Activated naive CD8-positive, alpha-beta T cell (primary cell): ENCODE results near the gene CCDC47.

Experiments
- H3K27ac Mint-ChIP-seq: one replicate; pipeline ENCODE4 v1.8.0; 2021; ENCODE audit warnings: mixed read lengths
- H3K27me3 Mint-ChIP-seq: one replicate; pipeline ENCODE4 v1.8.0; 2021; ENCODE audit warnings: mixed read lengths
- H3K36me3 Mint-ChIP-seq: one replicate; pipeline ENCODE4 v1.8.0; 2021; ENCODE audit warnings: mixed read lengths
- H3K4me1 Mint-ChIP-seq: one replicate; pipeline ENCODE4 v1.8.0; 2021; ENCODE audit warnings: low read depth, mixed read lengths
- H3K4me3 Mint-ChIP-seq: one replicate; pipeline ENCODE4 v1.8.0; 2021; ENCODE audit warnings: mild to moderate bottlenecking, mixed read lengths
- H3K9me3 Mint-ChIP-seq: one replicate; pipeline ENCODE4 v1.8.0; 2021; ENCODE audit warnings: low read depth, mixed read lengths

CCDC47 gene

DNA sequence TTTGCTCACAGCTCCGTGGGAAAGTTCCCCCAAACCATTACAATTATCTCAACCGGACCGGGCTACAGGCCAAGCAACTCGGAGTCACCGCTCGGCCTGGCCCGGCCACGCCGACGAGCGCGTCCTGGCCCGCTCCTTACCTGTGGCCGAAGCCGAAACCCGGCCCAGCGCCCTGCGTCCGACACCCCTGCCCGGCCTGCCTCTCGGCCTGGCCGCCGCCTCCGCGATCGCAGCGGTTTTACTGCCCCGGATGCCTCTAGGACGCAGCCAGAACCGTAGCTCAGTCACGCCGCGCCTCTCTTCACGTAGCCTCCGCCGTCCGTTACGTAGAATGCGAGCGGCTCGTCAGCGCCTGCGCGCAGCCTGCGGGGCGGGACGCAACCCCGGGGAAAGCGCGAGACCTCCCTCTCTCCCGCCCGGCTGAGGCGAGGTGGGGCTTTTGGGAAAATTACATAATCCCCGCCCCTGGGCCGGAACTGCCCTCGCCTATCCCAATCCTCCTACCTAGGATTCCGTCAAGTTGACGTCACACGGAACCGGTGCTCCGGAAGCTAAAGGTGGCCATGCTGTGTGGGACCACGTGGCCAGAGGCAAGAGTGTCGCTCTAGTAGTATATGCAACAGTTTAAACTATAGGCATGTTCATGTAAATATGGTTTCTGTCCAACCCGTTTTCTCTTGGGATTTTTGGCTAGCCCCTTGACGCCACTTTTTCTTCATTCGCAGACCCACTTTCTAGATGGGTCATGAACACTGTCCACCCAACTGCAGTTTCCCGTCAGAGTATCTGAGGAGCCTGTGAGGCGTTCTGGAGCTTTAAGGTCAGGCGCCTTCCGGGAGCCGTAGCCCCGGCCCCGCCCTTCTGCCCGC lies at the start of gene CCDC47:
Gene CCDC47 (minus strand): TSS at position 326 of the 869 bp plus-strand sequence. CDS start 7,422 bp downstream, outside the sequence.
- H3K4me1 Mint-ChIP-seq = peaks cover 58% of the 10 kb centered on the region
- H3K4me3 Mint-ChIP-seq = peak within 1 kb of the TSS; percentile 97

DNA sequence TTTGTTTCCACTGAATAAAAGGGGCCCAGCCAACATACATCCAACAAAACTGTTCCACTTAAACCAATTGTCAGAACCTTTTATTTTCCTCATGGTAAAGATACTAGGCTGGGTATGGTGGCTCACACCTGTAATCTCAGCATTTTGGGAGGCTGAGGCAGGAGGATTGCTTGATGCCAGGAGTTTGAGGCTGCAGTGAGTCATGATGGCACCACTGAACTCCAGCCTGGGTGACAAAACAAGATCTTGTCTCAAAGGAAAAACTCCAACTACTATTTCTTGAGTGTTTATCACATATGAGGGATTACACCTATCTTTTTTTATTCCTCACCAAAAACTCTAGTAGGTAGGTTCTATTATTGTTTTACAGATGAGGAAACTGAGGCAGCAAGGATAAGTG lies 49.1 kb upstream of the CCDC47 start:
- Mint-ChIP-seq H3K27ac (peak overlapping the region; percentile 81), H3K4me1 (peaks cover 34% of the 10 kb centered on the region), H3K9me3 (no peaks in the 10 kb centered on the region), H3K27me3 (no peaks in the 10 kb centered on the region), H3K4me3 (peak overlapping the region; percentile 20), H3K36me3 (peaks cover 13% of the 10 kb centered on the region)

More for the DNA sequence above, at the start of gene CCDC47:
- peaks cover 7% of the 10 kb centered on the region for H3K36me3 Mint-ChIP-seq
- peak within 1 kb of the TSS; percentile 100 for H3K27ac Mint-ChIP-seq
- H3K27me3 Mint-ChIP-seq = no peaks in the 10 kb centered on the region
- H3K9me3 Mint-ChIP-seq = no peaks in the 10 kb centered on the region

DNA sequence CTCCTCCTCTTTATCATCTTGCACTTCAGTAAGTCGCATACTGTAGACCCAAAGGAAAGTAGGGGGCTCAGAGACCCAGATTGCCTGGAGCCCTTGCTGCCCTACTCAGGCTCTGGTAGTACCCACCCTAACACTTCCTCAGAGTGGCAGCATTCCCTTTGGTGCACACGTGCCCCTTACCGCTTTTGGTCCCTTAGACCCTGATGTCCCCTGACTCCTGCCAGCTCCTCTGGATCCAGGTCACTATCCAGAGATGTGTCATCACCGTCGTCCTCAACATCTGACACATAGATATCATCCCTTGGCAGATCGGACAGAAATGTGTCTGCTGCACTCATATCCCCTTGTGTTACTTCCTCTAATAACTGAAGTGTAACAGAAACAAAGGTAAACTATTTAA lies 48.4 kb upstream of the CCDC47 start:
- H3K4me1 Mint-ChIP-seq = peaks cover 34% of the 10 kb centered on the region

DNA sequence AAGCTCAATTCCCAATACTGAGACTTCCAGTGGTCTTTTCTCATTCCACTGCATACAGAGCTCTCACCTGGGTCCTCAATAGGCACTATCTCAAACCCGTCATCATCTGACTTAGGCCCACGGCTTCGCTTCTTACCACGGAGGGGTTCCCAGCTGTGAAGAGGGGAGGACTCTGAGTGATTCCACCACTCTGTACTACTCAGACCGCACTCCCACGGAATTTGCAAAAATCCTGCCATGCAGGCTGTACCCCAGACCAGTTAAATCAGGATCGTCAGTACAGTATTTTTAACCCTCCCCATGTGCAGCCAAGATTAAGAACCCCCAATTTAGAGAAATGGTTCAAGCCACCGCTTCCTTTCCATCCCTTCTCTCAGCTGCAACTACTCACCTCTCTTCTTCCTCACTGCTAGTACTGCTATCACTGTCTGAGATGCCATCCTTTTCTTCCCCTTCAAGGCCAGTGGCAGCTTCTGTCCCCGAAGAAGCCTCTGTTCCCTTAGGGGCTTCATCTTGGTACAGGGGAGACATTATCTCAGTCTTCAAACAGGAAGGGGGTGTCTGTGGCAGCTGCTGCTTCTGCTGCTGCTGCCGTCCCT lies 47.7 kb upstream of the CCDC47 start:
- H3K27ac Mint-ChIP-seq = peak overlapping the region; percentile 81
- H3K9me3 Mint-ChIP-seq = no peaks in the 10 kb centered on the region
- H3K4me3 Mint-ChIP-seq = no peak overlapping the region
- peaks cover 31% of the 10 kb centered on the region for H3K4me1 Mint-ChIP-seq
- no peaks in the 10 kb centered on the region for H3K27me3 Mint-ChIP-seq
- H3K36me3 Mint-ChIP-seq = peaks cover 11% of the 10 kb centered on the region

More for the DNA sequence above, 48.4 kb upstream of the CCDC47 start:
- Mint-ChIP-seq H3K9me3 (no peaks in the 10 kb centered on the region), H3K36me3 (peaks cover 13% of the 10 kb centered on the region), H3K27me3 (no peaks in the 10 kb centered on the region), H3K27ac (peak overlapping the region; percentile 81), H3K4me3 (peak overlapping the region; percentile 19)

GRCh38 chr17:63819585-63820537 lies 46.5 kb upstream of the CCDC47 start:
- Mint-ChIP-seq H3K27me3 (no peaks in the 10 kb centered on the region), H3K4me3 (no peak overlapping the region), H3K9me3 (no peaks in the 10 kb centered on the region), H3K36me3 (peaks cover 9% of the 10 kb centered on the region), H3K4me1 (peaks cover 23% of the 10 kb centered on the region), H3K27ac (peak overlapping the region; percentile 89)

DNA sequence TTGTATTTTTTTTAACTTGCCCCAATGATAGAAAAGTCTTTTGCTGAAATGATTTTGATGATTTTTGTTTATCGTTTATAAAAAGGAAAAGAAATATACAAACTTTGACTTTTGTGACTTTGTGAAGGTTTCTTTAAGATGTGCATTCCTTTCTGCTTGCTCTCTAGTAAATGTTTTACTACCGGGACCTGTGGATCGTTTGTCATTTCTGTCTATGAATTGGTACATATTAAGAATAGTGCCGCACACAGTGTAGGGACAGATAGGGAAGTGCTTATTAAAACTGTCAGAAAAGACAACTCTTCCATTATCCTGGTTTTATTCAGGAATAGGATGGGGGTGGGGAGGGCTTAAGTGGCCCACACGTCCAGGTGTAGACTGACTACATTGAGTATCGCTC lies 45.7 kb upstream of the CCDC47 start:
- Mint-ChIP-seq H3K4me1 (peaks cover 18% of the 10 kb centered on the region), H3K27ac (peak overlapping the region; percentile 89), H3K9me3 (no peaks in the 10 kb centered on the region), H3K27me3 (no peaks in the 10 kb centered on the region), H3K4me3 (no peak overlapping the region), H3K36me3 (peaks cover 9% of the 10 kb centered on the region)

GRCh38 chr17:63817736-63818385 lies 44.5 kb upstream of the CCDC47 start:
- Mint-ChIP-seq H3K4me3 (no peak overlapping the region), H3K4me1 (peaks cover 9% of the 10 kb centered on the region), H3K36me3 (peaks cover 10% of the 10 kb centered on the region), H3K9me3 (no peaks in the 10 kb centered on the region), H3K27me3 (no peaks in the 10 kb centered on the region), H3K27ac (peak overlapping the region; percentile 66)

DNA sequence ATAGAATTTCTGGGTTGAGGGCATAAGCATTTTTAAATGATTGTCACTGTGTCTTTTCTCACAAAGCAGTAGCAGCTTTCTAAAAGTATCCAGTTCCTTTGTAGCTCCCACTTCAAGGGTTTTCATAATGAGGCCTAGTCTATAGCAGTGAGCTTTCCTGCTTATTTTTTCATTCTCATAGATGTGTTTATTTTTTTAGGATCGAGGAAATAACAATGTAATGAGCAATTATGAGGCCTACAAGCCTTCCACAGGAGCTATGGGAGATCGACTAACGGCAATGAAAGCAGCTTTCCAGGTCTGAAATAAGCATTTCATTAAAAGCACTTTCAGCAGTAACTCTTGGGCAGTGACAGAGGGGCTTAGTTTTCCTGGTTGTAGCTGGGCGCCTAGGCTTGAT lies 43.3 kb upstream of the CCDC47 start:
- no peak overlapping the region for H3K27ac Mint-ChIP-seq
- no peaks in the 10 kb centered on the region for H3K9me3 Mint-ChIP-seq
- no peak overlapping the region for H3K4me3 Mint-ChIP-seq
- no peaks in the 10 kb centered on the region for H3K27me3 Mint-ChIP-seq
- H3K4me1 Mint-ChIP-seq = peaks cover 4% of the 10 kb centered on the region
- H3K36me3 Mint-ChIP-seq = peaks cover 7% of the 10 kb centered on the region

DNA sequence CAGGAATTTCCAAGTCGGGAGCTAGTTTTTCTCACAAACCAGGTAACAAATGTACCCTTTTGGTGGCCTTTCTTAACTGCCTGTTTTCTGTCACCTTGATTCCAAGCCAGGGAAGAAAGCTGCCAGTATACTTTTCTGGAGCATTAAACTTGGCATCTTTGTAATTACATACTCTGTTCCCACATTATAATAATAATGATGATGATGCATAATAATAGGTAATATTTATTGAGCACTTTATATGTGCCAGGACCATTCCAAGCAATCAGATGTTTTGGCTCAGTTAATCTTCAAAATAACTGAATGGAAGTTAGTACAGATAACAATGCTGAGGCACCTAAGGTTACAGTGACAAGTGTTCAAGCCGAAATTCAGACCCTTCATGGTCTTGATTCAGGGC lies 42.7 kb upstream of the CCDC47 start:
- no peaks in the 10 kb centered on the region for H3K9me3 Mint-ChIP-seq
- peaks cover 7% of the 10 kb centered on the region for H3K36me3 Mint-ChIP-seq
- peak overlapping the region; percentile 43 for H3K27ac Mint-ChIP-seq
- no peak overlapping the region for H3K4me3 Mint-ChIP-seq
- no peaks in the 10 kb centered on the region for H3K27me3 Mint-ChIP-seq
- H3K4me1 Mint-ChIP-seq = peaks cover 2% of the 10 kb centered on the region

DNA sequence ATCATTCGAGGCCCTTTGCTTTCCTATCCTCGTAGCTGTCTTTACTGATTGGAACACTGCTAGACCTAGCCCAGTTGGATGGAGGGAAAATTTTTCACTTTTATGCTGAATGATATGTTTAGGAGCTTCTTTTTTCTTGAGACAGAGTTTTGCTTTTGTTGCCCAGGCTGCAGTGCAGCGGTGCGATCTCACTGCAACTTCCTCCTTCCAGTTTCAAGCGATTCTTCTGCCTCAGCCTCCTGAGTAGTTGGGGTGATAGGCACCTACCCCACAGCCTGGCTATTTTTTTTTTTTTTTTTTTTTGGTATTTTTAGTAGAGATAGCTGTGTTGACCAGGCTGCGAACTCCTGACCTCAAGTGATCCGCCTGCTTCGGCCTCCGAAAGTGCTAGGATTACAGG lies 36.6 kb upstream of the CCDC47 start:
- H3K9me3 Mint-ChIP-seq = no peaks in the 10 kb centered on the region
- H3K4me3 Mint-ChIP-seq = no peak overlapping the region
- H3K27me3 Mint-ChIP-seq = no peaks in the 10 kb centered on the region
- peaks cover 11% of the 10 kb centered on the region for H3K36me3 Mint-ChIP-seq
- peaks cover 6% of the 10 kb centered on the region for H3K4me1 Mint-ChIP-seq
- H3K27ac Mint-ChIP-seq = peak overlapping the region; percentile 64

GRCh38 chr17:63805591-63805990 lies 32.2 kb upstream of the CCDC47 start:
- H3K36me3 Mint-ChIP-seq = peaks cover 5% of the 10 kb centered on the region
- no peaks in the 10 kb centered on the region for H3K9me3 Mint-ChIP-seq
- peak overlapping the region; percentile 46 for H3K27ac Mint-ChIP-seq
- no peak overlapping the region for H3K4me3 Mint-ChIP-seq
- peaks cover 8% of the 10 kb centered on the region for H3K4me1 Mint-ChIP-seq
- no peaks in the 10 kb centered on the region for H3K27me3 Mint-ChIP-seq

GRCh38 chr17:63804328-63804727 lies 30.9 kb upstream of the CCDC47 start:
- Mint-ChIP-seq H3K9me3 (no peaks in the 10 kb centered on the region), H3K27ac (peak overlapping the region; percentile 67), H3K4me1 (peaks cover 6% of the 10 kb centered on the region), H3K36me3 (peaks cover 6% of the 10 kb centered on the region), H3K4me3 (no peak overlapping the region), H3K27me3 (no peaks in the 10 kb centered on the region)

GRCh38 chr17:63800783-63801182 lies 27.4 kb upstream of the CCDC47 start:
- Mint-ChIP-seq H3K27me3 (no peaks in the 10 kb centered on the region), H3K4me3 (no peak overlapping the region), H3K27ac (no peak overlapping the region), H3K9me3 (no peaks in the 10 kb centered on the region), H3K4me1 (peaks cover 3% of the 10 kb centered on the region), H3K36me3 (peaks cover 6% of the 10 kb centered on the region)

- H3K9me3 Mint-ChIP-seq = no peaks in the 10 kb centered on the region
- H3K27ac Mint-ChIP-seq = no peak overlapping the region
These were observed 25.2 kb upstream of the CCDC47 start for GRCh38 chr17:63798572-63799106.

More at GRCh38 chr17:63798572-63799106, 25.2 kb upstream of the CCDC47 start:
- no peaks in the 10 kb centered on the region for H3K27me3 Mint-ChIP-seq
- H3K4me3 Mint-ChIP-seq = no peak overlapping the region
- H3K4me1 Mint-ChIP-seq = peaks cover 1% of the 10 kb centered on the region
- peaks cover 6% of the 10 kb centered on the region for H3K36me3 Mint-ChIP-seq
